Adrenal gland (tissue), 5 donors: ENCODE measurements around the gene DONSON.

Experiments used
- CTCF ChIP-seq, 6 experiments: fragments of 450-650 bp in 4 of 6; fragments of 200-600 bp in 2 of 6; sonication (generic) in 1 of 6; IDR thresholded peaks; 1 replicate in 5 of 6; 2 replicates in 1 of 6; pipeline versions ENCODE4 v1.5.1 to v1.8.0; 2016 to 2021; ENCODE audit warnings: antibody characterized with exemption in 6 of 6, mild to moderate bottlenecking in 2 of 6, moderate library complexity in 1 of 6
- POLR2A ChIP-seq, 2 donors: fragments of 450-650 bp; IDR thresholded peaks; one replicate each; pipeline ENCODE4 v1.6.1; 2017; ENCODE audit warnings: antibody characterized with exemption in 2 of 2, mild to moderate bottlenecking in 2 of 2, moderate library complexity in 1 of 2
- donor health status: DM: no; HTN: no; CAD: no.

- TF ChIP-seq CTCF (IDR thresholded peaks at IDR 0.05) (peak in 2 of 6 experiments; percentile 17 to 32), POLR2A (IDR thresholded peaks at IDR 0.05) (peak in 1 of 2 donors; percentile 60)
Measured at GRCh38 chr21:33588485-33589335, at the start of gene DONSON.
